Uterus (tissue), 2 donors: ENCODE measurements around the gene RNF217.

Experiments
- CTCF ChIP-seq, 4 experiments: fragments of 200-600 bp in 2 of 4; fragments of 450-650 bp in 2 of 4; sonication (generic) in 2 of 4; IDR thresholded peaks; one replicate each; pipeline ENCODE4 v1.5.1; 2016 to 2019; ENCODE audit warnings: antibody characterized with exemption in 4 of 4, mild to moderate bottlenecking in 2 of 4, moderate library complexity in 1 of 4
- POLR2A ChIP-seq, 2 donors: fragments of 450-650 bp; IDR thresholded peaks; one replicate each; pipeline ENCODE4 v1.6.1; 2016; ENCODE audit warnings: antibody characterized with exemption in 2 of 2, mild to moderate bottlenecking in 1 of 2, moderate library complexity in 1 of 2

- TF ChIP-seq CTCF (IDR thresholded peaks at IDR 0.05): no peak
- no peak for TF ChIP-seq POLR2A (IDR thresholded peaks at IDR 0.05)
Observed at GRCh38 chr6:124967444-124967843, 5.2 kb downstream of the RNF217 start.
